HEK293 (cell line): Measurements from ENCODE around the gene KLHL11.

Experiments
- KLF7 ChIP-seq: fragments of 450-650 bp; formaldehyde crosslinking; IDR thresholded peaks from 2 replicates; pipeline ENCODE4 v1.5.1; 2016; ENCODE audit warnings: missing biosample characterization, missing genetic modification characterization, borderline replicate concordance
- ZBTB7A ChIP-seq: fragments of 450-650 bp; formaldehyde crosslinking; IDR thresholded peaks from 2 replicates; pipeline ENCODE4 v1.5.1; 2016; ENCODE audit warnings: low read depth, missing biosample characterization, missing genetic modification characterization
- ZNF157 ChIP-seq: fragments of 450-650 bp; formaldehyde crosslinking; IDR thresholded peaks from 2 replicates; pipeline ENCODE4 v1.5.1; 2016; ENCODE audit warnings: missing biosample characterization, missing genetic modification characterization
- ZNF169 ChIP-seq: fragments of 450-650 bp; formaldehyde crosslinking; IDR thresholded peaks from 2 replicates; pipeline ENCODE4 v1.5.1; 2016; ENCODE audit warnings: missing biosample characterization, missing genetic modification characterization
- ZNF214 ChIP-seq: fragments of 450-650 bp; formaldehyde crosslinking; IDR thresholded peaks from 2 replicates; pipeline ENCODE4 v1.5.1; 2017; ENCODE audit warnings: missing biosample characterization, mild to moderate bottlenecking, missing genetic modification characterization, borderline replicate concordance
- ZNF404 ChIP-seq: fragments of 450-650 bp; formaldehyde crosslinking; IDR thresholded peaks from 2 replicates; pipeline ENCODE4 v1.5.1; 2017; ENCODE audit warnings: missing biosample characterization, missing genetic modification characterization
- ZNF510 ChIP-seq: fragments of 450-650 bp; formaldehyde crosslinking; IDR thresholded peaks from 2 replicates; pipeline ENCODE4 v1.5.1; 2018; ENCODE audit warnings: mild to moderate bottlenecking, missing genetic modification characterization, missing biosample characterization; ENCODE audit not compliant: insufficient replicate concordance
- ZNF585B ChIP-seq: fragments of 450-650 bp; formaldehyde crosslinking; IDR thresholded peaks from 2 replicates; pipeline ENCODE4 v1.5.1; 2016; ENCODE audit warnings: missing biosample characterization, missing genetic modification characterization
- ZNF830 ChIP-seq: fragments of 450-650 bp; IDR thresholded peaks from 2 replicates; pipeline ENCODE4 v1.5.0; 2018; ENCODE audit warnings: missing biosample characterization, missing genetic modification characterization, low read depth, mild to moderate bottlenecking, moderate library complexity
- TF ChIP-seq, protein P1 (sequence below): fragments of 450-650 bp; formaldehyde crosslinking; IDR thresholded peaks from 2 replicates; pipeline ENCODE4 v1.5.1; 2016; ENCODE audit warnings: missing biosample characterization, missing genetic modification characterization
- TF ChIP-seq, protein P2 (sequence below): fragments of 450-650 bp; formaldehyde crosslinking; IDR thresholded peaks from 2 replicates; pipeline ENCODE4 v1.5.1; 2016; ENCODE audit warnings: missing biosample characterization, missing genetic modification characterization
- TF ChIP-seq, protein P3 (sequence below): fragments of 450-650 bp; formaldehyde crosslinking; IDR thresholded peaks from 2 replicates; pipeline ENCODE4 v1.5.1; 2016; ENCODE audit warnings: missing biosample characterization, missing genetic modification characterization, low read depth
- TF ChIP-seq, protein P4 (sequence below): fragments of 450-650 bp; formaldehyde crosslinking; IDR thresholded peaks from 2 replicates; pipeline ENCODE4 v1.5.1; 2016; ENCODE audit warnings: missing biosample characterization, missing genetic modification characterization, low read depth

DNA sequence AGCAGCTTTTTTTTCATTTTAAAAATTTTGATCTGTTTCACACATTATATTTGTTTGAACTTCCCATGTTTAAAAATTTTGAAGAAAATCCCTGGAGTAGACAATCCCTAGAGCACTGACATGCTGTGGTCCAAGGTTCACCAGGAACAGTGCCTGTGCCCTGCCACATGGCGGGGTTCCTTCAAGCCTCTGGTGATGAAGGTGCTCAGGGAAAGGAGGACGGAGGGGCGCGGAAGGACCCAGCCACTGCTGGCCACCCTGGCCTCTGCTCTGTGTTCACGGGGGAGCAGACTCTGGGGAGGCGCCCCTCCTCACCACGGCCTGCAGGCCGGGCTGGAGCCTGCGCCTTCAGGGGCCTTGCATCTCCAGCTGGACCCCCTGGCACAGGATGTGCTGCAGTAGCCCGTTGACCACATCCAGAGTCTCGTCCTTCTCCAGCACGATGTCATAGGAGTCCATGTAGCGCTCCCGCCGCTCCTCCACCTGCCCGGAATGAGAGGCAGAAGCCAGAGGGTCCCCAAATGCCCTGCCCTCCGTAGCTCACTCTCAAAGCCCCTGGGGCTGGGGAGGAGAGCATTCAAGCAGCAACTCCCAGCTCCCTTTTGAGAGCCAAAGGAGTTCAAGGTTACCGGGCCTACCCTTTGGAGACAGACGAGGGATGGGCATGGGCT lies 39.9 kb downstream of the KLHL11 start:
- TF ChIP-seq, protein P1, sequence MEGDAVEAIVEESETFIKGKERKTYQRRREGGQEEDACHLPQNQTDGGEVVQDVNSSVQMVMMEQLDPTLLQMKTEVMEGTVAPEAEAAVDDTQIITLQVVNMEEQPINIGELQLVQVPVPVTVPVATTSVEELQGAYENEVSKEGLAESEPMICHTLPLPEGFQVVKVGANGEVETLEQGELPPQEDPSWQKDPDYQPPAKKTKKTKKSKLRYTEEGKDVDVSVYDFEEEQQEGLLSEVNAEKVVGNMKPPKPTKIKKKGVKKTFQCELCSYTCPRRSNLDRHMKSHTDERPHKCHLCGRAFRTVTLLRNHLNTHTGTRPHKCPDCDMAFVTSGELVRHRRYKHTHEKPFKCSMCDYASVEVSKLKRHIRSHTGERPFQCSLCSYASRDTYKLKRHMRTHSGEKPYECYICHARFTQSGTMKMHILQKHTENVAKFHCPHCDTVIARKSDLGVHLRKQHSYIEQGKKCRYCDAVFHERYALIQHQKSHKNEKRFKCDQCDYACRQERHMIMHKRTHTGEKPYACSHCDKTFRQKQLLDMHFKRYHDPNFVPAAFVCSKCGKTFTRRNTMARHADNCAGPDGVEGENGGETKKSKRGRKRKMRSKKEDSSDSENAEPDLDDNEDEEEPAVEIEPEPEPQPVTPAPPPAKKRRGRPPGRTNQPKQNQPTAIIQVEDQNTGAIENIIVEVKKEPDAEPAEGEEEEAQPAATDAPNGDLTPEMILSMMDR (tag by site-specific recombination) = no peak
- TF ChIP-seq ZNF404 (no peak), ZNF214 (tag by site-specific recombination) (no peak), ZNF585B (tag by site-specific recombination) (no peak), KLF7 (tag by site-specific recombination) (no peak), ZNF510 (tag by site-specific recombination) (no peak), ZBTB7A (tag by site-specific recombination) (no peak), ZNF157 (tag by site-specific recombination) (no peak), ZNF169 (no peak), ZNF830 (tag by site-specific recombination) (no peak)
- TF ChIP-seq, protein P2, sequence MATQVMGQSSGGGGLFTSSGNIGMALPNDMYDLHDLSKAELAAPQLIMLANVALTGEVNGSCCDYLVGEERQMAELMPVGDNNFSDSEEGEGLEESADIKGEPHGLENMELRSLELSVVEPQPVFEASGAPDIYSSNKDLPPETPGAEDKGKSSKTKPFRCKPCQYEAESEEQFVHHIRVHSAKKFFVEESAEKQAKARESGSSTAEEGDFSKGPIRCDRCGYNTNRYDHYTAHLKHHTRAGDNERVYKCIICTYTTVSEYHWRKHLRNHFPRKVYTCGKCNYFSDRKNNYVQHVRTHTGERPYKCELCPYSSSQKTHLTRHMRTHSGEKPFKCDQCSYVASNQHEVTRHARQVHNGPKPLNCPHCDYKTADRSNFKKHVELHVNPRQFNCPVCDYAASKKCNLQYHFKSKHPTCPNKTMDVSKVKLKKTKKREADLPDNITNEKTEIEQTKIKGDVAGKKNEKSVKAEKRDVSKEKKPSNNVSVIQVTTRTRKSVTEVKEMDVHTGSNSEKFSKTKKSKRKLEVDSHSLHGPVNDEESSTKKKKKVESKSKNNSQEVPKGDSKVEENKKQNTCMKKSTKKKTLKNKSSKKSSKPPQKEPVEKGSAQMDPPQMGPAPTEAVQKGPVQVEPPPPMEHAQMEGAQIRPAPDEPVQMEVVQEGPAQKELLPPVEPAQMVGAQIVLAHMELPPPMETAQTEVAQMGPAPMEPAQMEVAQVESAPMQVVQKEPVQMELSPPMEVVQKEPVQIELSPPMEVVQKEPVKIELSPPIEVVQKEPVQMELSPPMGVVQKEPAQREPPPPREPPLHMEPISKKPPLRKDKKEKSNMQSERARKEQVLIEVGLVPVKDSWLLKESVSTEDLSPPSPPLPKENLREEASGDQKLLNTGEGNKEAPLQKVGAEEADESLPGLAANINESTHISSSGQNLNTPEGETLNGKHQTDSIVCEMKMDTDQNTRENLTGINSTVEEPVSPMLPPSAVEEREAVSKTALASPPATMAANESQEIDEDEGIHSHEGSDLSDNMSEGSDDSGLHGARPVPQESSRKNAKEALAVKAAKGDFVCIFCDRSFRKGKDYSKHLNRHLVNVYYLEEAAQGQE (tag by site-specific recombination) = no peak
- TF ChIP-seq, protein P3, sequence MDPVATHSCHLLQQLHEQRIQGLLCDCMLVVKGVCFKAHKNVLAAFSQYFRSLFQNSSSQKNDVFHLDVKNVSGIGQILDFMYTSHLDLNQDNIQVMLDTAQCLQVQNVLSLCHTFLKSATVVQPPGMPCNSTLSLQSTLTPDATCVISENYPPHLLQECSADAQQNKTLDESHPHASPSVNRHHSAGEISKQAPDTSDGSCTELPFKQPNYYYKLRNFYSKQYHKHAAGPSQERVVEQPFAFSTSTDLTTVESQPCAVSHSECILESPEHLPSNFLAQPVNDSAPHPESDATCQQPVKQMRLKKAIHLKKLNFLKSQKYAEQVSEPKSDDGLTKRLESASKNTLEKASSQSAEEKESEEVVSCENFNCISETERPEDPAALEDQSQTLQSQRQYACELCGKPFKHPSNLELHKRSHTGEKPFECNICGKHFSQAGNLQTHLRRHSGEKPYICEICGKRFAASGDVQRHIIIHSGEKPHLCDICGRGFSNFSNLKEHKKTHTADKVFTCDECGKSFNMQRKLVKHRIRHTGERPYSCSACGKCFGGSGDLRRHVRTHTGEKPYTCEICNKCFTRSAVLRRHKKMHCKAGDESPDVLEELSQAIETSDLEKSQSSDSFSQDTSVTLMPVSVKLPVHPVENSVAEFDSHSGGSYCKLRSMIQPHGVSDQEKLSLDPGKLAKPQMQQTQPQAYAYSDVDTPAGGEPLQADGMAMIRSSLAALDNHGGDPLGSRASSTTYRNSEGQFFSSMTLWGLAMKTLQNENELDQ (tag by site-specific recombination) = no peak
- TF ChIP-seq, protein P4, sequence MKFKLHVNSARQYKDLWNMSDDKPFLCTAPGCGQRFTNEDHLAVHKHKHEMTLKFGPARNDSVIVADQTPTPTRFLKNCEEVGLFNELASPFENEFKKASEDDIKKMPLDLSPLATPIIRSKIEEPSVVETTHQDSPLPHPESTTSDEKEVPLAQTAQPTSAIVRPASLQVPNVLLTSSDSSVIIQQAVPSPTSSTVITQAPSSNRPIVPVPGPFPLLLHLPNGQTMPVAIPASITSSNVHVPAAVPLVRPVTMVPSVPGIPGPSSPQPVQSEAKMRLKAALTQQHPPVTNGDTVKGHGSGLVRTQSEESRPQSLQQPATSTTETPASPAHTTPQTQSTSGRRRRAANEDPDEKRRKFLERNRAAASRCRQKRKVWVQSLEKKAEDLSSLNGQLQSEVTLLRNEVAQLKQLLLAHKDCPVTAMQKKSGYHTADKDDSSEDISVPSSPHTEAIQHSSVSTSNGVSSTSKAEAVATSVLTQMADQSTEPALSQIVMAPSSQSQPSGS (tag by site-specific recombination) = no peak
